Measurements from ENCODE around the gene CREB3L4. TPM values are rescaled to one million over a fixed set of nuclear protein-coding genes. Genes with fewer than 3 reads are reported as not detected.
A peak's percentile ranks its signal among the peaks of the same experiment; 100 is the strongest.

The CREB3L4 gene
- total RNA-seq, 1 donor from 2014 or later = 10.7 TPM

DNA sequence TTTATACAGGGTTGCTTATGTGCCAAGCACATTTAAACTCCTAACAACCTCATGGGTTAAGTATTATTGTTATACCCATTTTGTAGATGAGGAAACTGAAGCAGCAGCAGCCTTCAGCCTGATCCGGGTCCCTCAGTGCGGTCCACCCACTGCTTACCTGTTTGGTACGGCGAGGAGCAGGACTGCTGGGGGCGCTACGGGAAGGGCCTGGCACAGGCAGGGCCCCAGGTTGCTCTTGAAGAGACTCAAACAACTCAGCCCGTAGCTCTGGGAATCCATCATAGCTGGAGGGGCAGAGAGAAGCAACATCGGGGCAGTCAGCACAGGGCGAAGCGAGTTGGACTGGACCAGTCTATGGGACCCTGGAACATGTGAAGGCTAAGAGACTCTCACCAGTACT lies 30.4 kb upstream of the CREB3L4 start:
- no peak for DNase-seq

DNA sequence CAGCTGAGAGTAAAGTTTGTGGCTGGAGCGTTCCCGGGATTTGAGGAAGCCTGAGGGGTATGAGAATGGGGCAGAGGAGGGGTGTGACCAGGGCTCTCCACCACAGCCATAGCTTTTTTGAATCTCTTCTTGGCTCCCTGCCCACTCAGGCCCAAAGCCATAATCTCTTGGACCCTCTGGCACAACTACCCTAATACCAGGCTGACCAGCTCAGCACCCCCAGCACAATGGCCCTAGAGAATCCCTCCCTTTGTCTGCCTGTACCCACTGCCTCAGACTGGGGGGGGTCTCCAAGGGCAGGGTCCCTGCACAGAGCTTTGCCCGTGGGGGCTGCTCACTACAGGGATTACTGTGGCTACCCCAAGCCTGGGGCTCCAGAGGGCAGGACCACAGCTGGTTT lies 28.7 kb upstream of the CREB3L4 start:
- no peak for DNase-seq

DNA sequence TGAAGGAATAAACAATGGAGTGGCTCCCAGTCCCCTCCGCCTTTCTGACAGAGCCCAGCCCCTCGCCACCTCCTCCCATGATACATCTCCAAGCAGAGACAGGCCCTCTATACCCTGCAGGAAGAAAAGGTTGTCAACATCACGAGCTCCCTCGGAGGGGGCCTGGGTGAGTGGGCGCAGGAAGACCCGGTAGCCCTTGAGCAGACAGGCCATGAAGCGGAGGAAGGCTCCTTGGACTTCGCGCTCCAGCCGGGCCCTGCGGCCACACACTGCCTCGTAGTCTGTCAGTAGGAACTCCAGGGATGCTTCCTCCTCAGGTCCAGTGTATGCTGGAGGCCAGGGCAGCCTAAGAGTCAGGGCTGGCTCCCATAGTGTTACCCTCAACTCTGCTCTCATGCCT lies 28.2 kb upstream of the CREB3L4 start:
- DNase-seq = no peak

DNA sequence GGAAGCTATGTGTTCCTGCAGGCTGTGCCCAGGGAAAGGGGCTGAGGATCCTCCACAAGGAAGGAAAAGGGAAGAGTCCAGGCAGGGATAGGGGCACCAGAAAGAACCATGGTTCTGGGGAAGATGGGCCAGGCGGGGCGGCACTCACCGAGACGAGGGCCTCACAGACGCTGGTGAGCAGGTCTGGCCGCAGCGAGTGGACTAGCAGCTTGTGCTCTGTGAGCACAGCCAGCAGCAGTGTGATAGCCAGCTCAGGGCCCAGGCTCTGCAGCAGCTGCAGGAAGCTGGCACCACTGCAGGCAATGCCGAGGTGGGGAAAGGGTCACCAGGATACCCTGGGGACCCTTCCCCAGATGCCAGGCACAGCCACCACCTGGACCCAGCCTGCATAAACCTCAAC lies 26.9 kb upstream of the CREB3L4 start:
- DNase-seq = no peak

DNA sequence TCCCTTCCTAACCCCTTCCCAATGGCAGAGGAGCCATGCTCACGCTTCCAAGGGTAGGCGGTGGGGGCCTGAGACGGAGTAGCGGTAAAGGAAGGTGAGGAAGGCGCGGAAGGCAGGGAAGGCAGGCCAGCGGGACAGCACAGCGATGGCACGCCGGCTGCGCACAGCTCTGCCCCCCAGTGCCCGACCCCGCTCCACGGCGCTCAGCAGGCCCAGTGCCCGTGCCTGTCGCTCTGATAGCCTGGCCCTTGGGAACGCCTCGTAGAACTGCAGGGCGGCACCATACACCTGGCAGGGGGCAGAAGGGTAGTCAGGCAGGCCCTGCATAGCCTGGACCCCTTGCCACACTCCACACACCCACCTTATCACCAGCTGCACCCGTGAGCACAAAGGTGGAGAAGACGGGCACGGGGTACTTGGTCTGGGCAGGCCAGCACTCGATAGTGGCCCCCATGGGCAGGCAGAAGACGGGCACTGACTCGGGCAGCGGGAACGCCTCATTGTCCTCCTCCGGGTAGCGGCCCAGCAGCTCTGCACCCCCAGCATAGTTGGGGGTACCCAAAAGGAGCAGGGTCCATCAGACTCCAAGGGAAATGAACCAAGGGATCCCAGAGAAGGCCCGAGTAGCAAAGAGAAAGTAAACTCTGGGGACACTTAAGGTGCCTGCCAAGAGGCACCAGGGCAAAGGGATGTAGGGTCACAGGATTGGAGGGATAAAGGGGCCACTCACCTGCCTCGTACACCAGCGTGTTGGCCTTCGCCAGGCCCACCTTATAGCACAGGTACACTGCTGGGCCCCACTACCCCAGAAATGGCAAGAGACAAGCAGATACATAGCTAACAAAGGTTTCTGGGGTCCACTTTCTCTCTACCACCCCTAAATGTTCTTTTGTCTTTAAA lies 25.6 kb upstream of the CREB3L4 start:
- no peak for DNase-seq

DNA sequence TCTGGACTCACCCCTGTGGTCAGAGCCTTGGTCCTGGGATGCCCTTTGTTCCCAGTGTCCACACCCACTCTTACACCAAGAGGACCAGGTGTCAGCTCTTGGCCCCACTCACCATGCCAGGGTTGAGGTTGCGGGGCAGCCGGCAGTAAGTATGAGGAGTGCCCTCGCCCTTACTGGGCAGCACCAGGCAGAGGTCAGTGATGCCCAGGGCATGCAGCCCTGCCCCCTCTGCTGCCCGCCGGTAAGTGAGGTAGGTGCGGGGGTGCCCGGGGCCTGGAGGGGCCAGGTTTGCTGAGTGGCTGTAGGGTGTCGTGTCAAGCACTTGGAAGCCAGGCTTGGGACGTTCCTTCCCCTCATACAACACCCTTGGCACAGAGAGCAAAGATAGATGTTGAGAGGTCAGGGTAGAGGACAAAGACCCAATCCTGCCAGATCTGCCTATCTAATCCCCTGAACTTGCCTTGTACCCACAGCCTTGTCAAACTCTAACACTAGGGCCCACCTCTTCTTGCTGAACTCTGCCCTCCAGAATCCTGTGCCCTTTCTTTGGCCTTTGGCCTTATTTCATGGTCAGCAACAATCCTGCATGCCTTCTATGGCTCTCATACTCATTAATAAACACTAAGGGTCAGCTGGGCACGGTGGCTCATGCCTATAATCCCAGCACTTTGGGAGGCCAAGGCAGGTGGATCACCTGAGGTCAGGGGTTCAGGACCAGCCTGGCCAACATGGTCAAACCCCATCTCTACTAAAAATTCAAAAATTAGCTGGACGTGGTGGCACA lies 24.7 kb upstream of the CREB3L4 start:
- no peak for DNase-seq

DNA sequence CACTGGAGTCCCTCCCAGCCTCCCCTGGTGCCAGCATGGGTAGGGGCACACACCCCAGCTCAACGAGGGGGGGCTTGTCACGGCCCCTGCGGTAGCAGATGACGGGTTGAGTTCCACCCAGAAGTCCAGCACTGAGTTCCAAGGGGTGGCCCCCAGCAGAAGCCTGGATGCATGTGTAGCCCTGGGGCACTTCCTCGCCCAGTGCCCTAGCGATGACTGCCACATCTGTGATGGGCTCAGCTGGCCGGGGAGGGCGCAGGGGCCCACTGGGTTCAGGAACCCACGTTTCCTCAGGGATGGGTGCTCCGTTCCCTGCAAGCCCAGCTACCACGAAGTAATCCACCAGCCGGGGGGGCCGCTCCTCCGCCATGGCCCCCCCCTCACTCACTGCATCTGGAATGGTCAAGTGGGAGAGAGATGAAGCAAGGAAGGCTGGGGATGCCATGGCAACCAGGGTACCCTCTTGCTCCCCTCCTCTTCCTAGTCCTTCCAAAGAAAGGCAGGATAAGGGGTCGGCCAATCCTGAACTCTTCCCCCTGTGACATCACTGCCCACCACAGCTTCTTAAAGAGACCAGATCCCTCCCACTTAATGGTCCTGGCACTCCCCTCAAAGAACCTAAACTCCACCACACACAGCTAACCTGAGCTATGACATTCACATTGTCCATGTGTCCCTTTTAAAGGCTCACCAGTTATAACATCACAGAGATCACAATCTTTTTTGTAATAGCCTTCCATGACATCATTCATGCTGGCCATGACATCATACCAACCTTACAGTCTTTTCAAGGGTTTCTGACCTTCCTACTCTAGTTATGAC lies 23.5 kb upstream of the CREB3L4 start:
- no peak for DNase-seq

DNA sequence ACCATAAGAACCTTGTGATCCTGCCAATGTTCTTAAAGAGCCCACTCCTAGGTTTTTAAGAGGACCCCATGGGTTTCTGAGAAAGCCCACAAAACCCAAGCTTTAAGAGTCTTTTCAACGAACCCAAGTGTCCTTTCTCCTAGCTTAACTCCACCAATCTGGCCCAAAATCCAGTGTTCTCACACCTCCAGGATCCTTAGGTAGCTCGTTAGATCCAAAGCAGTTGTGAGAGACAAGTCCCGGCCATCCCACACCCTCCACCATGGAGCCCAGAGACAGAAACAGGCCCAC lies 22.9 kb upstream of the CREB3L4 start:
- DNase-seq = no peak

DNA sequence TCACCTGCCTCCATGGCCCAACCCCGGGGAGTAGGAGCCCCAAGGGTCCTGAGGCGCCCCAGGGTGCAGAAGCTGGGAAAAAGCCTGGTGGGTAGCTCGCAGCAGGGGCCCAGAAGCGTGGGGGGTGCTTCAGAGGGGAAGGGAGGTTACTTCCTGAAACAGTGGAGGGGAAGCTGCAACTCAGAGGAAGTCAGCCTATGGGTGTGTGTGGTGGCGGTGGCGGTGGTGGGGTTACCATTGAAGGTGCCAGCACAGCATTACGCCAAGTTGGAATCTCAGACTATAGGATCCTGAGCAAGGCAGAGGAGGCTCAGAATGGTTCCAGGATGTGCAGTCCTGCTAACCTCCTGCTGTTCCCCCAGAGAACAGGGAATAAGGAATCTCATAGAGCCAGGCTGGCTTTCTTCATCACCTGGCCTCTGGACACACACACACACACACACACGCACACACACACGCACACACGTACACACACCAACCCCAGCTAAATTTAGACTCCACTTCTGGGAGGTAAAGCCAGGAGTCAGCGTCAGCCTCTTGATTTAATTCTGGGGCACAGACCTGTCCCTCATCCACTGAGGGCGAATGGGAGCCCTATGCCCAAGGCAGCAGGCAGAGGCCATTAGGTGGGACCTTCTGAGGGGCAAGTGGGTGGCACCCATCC lies 22.4 kb upstream of the CREB3L4 start:
- DNase-seq = no peak

DNA sequence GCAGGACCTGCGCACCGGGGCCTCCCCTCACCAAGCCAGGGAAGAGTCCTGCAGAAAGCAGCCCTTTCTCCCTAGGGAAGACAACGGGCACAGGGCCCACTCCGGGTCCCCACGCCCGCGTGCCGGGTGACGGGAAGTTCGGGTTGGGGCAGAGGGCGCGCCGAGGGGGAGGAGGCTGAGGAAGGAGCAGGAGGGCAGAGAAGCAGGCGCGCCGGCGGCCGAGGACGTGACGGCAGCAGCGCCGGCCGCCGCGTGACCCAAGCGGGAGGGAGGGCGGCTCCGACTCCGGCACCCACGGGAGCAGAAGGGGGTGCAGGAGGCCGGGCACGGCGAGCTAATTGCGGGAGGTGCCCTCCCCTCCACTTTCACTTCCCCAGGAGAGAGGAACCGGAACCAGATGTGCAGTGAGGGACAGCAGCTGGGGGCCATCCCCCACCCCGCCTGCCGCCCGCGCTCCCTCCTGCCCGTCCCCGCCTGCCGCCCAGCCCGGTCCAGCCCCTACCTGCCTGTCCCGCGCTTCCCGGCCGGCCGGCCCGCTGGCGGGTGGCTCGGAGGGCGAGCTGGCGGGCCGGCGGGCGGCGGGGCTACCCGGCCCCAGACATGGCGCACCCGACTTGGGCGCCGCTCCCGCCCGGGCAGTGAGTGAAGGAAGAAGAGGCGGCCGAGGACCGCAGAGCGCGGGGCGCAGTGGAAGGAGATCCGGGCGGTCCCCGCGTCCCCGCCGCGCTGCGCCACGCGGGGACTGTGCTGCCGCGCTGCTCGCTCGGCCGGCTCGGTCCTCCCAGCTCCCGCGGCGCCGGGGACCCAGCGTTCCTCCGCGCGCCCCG lies 21.7 kb upstream of the CREB3L4 start:
- no peak for DNase-seq

DNA sequence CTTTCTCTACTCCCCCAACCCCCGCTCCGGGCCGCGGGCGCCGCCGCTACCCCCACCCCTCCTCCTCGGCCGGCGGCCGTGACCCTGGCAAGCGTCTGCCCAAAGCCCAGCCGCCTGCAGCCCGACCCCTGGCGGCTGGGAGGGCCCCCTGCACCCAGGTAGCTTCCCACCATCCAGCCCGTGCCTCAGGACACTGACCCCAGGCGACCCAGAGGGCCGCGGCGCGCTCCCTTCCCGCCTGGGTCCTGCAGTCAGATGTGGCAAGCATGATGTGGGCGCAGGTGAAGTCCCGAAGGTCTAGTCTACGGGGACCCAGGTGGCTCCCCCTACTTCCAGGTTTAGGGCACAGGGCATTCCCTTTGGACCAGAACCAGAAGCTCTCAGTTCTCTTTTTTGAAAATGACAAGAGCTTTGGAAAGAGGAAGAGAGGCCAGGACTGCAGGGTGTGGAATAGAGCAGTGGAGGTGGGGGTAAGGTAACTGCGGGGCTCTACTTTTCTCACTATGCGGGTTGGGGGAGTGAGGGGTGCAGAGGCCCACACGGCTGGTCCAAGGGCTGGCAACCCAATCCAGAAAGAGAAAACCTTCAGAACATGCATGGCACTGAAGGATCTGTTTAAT lies 21.0 kb upstream of the CREB3L4 start, which contains the start of gene DENND4B:
DENND4B (minus strand) TSS at position 97 of the 620 bp plus-strand sequence. CDS start 2,344 bp downstream, outside the sequence.
- DNase-seq = peak; percentile 58

DNA sequence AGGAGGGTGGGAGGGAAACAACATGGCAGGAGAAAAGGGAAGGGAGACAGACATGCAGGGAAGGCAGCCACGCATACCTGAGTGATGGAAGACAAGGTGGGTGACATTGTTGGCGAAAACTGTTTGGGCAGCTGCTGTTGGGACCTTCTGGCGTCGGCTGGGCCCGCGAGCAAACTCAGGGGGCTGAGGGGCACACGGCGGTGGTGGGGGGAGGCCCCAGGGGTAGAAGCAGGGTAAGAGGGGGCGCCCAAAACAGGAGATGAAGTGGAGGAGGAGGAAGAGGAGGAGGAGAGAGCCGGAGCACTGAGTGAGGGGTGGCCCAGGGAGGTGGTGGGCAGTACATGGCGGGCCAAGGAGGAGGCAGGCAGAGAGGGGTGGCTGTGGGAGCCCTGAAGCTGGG lies 16.5 kb upstream of the CREB3L4 start:
- DNase-seq = no peak

DNA sequence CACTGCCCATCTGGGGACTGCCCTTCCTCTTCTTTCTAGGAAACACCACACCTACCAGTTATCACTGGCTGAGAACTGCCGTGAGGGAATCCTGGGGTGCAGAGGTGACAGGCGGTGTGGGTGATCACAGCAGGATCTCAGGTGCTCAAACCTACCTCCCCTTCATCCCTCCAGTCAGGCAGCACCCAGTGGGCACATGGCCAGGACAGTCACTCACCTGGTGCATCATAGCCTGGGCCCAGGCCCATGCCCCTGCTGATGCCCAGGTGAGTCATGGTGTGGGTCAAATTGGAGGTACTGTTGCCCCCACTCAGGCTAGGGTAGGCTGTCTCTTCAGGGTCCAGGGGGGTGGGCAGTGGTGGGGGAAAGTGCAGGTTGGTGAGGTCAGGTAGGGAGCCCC lies 15.9 kb upstream of the CREB3L4 start:
- DNase-seq = no peak

DNA sequence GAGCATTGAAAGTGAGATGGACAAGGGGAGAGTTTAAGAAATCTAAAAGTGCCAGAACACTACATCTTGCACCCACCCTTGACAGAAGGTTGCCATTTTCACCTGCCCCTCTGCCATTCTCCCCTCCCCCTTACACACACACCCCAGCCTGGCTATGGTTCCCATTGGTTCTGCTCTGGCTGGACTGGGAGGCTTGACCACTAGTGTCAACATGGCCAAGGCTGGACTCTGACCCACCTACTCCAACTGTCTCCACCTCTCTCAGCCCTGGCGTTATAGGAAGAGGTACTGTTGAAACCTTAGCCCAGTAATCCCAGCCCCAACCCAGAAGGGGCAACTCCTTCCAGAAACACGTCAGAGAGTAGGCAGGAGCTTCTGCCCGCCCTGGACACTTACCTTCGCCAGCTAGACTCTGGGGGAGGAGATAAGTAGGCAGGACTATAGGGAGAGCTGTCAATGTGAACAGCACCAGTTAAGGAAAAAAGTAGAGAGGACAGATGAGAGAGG lies 13.8 kb upstream of the CREB3L4 start:
- DNase-seq = no peak

DNA sequence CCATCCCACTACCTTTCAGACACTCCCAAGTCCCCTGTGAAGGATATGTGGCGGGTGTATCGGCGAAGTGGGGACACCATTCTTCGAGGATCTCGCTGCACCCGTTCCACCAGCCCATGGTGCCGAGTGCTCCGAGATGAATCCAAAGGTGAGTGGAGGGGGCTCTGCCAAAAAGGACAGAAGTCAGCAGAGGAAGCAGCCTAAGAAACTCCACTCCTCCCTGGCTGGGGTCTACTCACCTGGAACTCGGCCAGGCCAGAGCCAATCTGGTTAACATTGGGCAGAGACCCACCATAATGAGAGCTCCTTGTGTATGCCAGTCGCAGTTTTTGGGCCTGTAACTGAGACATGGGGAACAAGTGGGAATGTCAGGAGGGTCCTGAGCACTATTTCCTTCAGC lies 12.9 kb upstream of the CREB3L4 start:
- no peak for DNase-seq

DNA sequence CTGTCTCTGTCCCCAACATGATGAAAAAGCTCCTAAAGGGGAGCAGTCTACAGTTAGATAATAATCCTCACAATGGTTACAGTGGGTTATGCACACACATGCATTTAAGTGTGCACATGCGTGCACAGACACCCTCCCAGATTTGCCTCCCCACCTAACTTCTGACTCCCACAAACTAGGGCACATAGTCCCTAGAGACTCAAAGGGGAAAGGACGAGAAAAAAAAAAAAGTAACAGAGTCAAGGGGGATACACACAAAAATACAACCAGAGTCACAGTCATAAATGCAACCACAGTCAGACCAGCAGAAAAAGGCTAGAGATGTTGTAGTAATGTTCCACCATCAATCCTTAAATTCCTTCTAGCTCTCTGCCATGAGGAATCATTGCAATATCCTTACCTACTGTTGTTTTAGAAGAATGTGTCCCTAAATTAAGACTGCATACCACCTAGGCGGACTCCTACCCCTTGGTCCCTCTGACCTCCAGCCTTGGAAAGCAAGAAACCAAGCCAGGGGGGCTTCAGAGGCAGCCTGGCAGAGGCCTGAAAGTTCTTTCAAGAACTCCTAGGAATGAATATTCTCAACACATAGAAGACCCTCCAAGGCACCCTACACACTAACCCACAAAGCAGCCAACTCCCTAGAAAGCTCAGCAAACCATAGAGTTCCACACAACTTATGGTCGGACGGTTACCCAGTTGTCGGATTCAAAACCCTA lies 10.5 kb upstream of the CREB3L4 start:
- no peak for DNase-seq

DNA sequence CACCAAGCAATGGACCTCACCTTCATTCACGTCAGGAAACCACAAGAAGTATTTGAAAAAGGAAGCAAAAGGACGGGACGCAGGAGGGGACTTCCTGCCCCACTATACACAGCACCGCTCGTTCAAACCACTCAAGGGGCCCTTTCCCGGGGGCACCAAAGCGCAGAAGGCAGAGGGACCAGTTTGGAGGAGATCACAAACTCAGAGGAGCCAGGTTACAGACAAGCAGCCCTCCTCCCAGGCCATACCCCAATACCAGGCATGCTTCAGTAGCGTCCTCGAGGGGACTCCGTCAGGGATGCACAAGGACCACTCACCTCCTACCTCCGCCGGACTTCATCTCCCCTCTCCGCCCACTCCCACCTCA lies 10.0 kb upstream of the CREB3L4 start:
- DNase-seq = no peak

DNA sequence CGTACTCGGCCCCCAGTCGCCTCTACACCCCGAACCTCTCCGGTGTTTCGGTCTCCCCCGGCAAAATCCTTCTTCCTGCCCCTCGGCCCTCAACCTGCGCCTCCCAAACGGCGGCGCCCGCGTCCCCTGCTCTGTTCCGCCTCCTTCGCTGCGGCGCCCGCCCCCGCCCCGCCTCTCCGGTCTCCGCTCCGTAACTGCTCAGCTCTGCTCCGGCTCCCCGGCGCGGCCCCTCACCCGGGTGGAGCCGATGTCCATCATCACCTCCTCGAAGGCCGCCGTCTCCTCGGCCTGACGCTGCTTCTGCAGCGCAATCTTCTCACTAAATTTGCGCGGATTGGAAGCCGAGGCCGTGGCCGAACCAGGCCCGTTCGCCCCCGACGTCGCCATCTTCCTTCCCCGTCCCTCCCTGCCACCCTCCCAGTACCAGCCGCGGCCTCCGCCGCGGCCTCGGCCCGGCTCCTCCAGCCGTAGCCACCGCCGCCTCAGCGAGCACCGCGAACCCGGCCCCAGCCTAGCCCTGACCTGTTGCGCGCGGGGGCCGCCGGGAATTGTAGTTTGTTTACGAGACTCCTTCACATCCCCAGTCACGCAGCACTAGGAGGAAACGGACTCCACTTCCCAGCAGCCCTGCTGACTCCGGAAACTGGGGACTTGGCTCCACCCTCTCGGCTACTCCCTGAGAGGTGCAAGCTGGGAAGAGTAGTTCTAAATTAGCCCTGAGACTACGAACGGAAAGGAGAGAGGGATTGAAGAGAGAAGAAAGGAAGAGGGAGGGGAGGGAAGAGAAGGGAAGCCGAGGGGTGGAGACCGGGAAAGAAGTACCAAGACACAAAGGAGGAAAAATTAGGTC lies 9.4 kb upstream of the CREB3L4 start, which contains the start of gene CRTC2:
CRTC2 (minus strand) TSS at position 502 of the 850 bp plus-strand sequence; CDS start at position 387, 115 bp downstream.
- peak; percentile 98 for DNase-seq

DNA sequence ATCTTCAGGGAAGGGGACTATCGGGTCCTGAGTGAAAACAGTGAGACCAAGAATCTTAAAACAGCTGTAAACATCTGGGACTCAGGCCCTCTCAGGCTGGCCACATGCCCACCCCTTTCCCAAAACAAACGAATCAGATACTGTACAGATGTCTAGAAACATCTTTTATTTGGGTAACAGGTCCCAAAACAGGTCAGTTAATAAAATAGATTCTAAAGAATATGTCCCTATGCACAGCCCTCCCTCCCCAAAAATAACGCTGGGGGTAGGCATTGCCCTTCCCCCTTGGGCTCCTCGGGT lies 8.8 kb upstream of the CREB3L4 start:
- no peak for DNase-seq

Data from skin of body (tissue), 2 donors.